GM12875 (cell line): ENCODE results near the gene ADAMTSL2.

Source experiments
- H3K4me3 ChIP-seq: one replicate; pipeline ENCODE4 v1.5.1; 2011; ENCODE audit warnings: low read depth, low read length, control low read depth
- CTCF ChIP-seq: IDR thresholded peaks from 2 replicates; pipeline ENCODE4 v1.5.1; 2011; ENCODE audit warnings: low read depth, mild to moderate bottlenecking, control low read depth, inconsistent platforms, low read length, moderate library complexity, borderline replicate concordance; ENCODE audit not compliant: insufficient read depth

The ADAMTSL2 gene

GRCh38 chr9:133585481-133586351 lies 51.2 kb downstream of the ADAMTSL2 start:
- H3K4me3 ChIP-seq: no peak overlapping the region
- TF ChIP-seq CTCF: no peak

- no peak overlapping the region for H3K4me3 ChIP-seq
- TF ChIP-seq CTCF: no peak
Observed at GRCh38 chr9:133587051-133587450, 52.5 kb downstream of the ADAMTSL2 start.

GRCh38 chr9:133587466-133587865 lies 53.0 kb downstream of the ADAMTSL2 start:
- no peak for TF ChIP-seq CTCF
- no peak overlapping the region for H3K4me3 ChIP-seq

- H3K4me3 ChIP-seq: no peak overlapping the region
- peak; percentile 77 for TF ChIP-seq CTCF
Observed at GRCh38 chr9:133589454-133590227, 55.1 kb downstream of the ADAMTSL2 start.

GRCh38 chr9:133590231-133590855 lies 55.8 kb downstream of the ADAMTSL2 start:
- no peak for TF ChIP-seq CTCF
- no peak overlapping the region for H3K4me3 ChIP-seq

GRCh38 chr9:133591116-133591910 lies 56.8 kb downstream of the ADAMTSL2 start:
- H3K4me3 ChIP-seq: no peak overlapping the region
- no peak for TF ChIP-seq CTCF
